RWPE1 (cell line): Measurements from ENCODE around the gene C2CD4B.

Experiments
- CTCF ChIA-PET: fragments of 350-600 bp; sonication (Branson Sonifier 250); formaldehyde crosslinking; extraction: SDS; loops from one replicate; lab custom pipeline; 2021; lab: Yijun Ruan, JAX
- POLR2A ChIA-PET: fragments of 400-600 bp; formaldehyde crosslinking; extraction: SDS; loops from one replicate; lab custom pipeline; 2020; ENCODE audit warnings: antibody characterized with exemption; ENCODE audit not compliant: low non-redundant PET; lab: Yijun Ruan, JAX
- DNase-seq: peaks from one replicate; pipeline ENCODE4 v3.0.0; 2012; ENCODE audit warnings: low spot score
- H3K27ac ChIP-seq: fragments of 450-650 bp; 2 replicates; pipeline ENCODE4 v1.5.1; 2017
- TF ChIP-seq, protein P1 (sequence below): fragments of 450-650 bp; conservative IDR thresholded peaks from 2 replicates; pipeline ENCODE4 v1.5.1; 2017; ENCODE audit warnings: low read depth, mild to moderate bottlenecking

The C2CD4B gene

GRCh38 chr15:62183130-62183529, 18.0 kb upstream of the C2CD4B start:
- DNase-seq, result no peak
- TF ChIP-seq, protein P1, sequence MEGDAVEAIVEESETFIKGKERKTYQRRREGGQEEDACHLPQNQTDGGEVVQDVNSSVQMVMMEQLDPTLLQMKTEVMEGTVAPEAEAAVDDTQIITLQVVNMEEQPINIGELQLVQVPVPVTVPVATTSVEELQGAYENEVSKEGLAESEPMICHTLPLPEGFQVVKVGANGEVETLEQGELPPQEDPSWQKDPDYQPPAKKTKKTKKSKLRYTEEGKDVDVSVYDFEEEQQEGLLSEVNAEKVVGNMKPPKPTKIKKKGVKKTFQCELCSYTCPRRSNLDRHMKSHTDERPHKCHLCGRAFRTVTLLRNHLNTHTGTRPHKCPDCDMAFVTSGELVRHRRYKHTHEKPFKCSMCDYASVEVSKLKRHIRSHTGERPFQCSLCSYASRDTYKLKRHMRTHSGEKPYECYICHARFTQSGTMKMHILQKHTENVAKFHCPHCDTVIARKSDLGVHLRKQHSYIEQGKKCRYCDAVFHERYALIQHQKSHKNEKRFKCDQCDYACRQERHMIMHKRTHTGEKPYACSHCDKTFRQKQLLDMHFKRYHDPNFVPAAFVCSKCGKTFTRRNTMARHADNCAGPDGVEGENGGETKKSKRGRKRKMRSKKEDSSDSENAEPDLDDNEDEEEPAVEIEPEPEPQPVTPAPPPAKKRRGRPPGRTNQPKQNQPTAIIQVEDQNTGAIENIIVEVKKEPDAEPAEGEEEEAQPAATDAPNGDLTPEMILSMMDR, result no peak
- ChIA-PET CTCF (no interaction called here), POLR2A (no interaction called here)
- no peak overlapping the region for H3K27ac ChIP-seq

DNA sequence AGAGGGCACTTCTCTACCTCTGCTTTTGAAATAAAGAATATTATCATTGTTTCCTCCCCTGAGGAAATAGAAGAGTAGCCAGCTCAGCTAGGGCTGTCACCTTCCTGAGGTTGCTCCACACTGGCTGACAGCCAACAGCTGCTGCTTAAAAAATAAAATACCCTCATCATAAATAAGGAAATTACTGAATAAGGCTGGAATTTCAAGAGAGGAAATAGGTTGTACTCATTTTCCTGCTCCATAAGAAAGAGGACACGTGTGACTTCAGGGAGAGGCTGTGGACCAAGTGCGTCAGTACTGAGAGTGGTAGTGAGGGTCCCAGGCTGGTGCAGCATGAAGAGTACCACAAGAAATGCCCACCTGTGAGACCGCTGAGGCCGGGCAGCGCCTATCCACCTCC, 8.1 kb upstream of the C2CD4B start:
- POLR2A ChIA-PET, result no interaction called here
- TF ChIP-seq, protein P1, result no peak
- DNase-seq, result no peak
- no peak overlapping the region for H3K27ac ChIP-seq
- CTCF ChIA-PET, result interaction anchor here (1.2 kb wide), 1 partner anchor 31 kb away, joined by 3 read pairs; no protein-coding TSS in a partner anchor

DNA sequence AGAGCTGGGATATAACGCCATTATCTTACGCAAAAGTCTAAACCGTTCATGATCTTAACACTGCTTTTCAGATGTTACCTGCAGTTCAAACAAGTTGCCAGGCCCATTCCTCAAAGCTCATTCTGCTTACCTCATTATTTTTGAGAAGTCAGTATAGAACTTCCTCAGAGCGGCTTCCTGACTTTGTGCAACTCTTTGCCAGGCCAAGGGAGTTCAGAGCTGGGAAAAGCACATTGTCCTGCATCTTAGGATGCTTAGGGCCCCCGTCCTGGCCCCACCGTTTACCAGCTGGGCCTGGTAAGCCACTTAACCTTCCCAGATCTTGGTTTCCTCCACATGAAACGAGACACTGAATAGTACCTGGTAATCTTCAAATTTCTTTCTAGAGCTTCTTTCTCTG, 6.8 kb upstream of the C2CD4B start:
- no peak for DNase-seq
- CTCF ChIA-PET, result interaction anchor here (0.6 to 1.2 kb wide), 2 partner anchors 12 to 30 kb away, joined by 3 read pairs; no protein-coding TSS in a partner anchor
- TF ChIP-seq, protein P1, result no peak
- POLR2A ChIA-PET, result no interaction called here
- no peak overlapping the region for H3K27ac ChIP-seq

DNA sequence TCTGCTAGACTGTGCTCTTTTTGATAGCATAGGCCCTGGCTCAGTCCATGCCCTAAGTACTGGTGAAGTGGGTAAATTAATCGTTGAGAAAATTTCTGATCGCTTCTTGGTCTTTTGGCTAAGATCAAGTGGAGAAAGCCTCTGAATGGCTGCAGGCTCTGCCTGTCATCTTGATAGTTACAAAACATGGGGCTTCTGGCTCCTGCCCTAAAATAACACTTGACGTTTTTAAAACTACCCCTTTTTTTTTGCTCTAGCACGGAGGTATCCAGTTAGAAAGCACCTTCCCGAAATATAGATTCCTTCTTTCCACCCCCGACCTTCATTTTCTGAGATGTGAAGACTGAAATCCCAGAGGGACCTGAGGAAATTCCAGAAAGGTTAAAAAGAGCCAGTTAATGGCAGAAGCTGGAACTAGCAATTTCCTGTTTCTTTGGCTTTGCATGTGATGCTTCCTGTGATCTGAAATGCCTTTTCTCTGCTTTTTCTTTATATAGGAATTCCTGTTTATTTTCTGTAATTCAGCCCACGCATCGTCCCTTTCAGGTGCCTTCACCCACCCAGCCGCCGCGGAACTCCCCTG, 799 bp upstream of the C2CD4B start:
- no peak for DNase-seq
- no peak overlapping the region for H3K27ac ChIP-seq
- ChIA-PET POLR2A (interaction anchor here (0.8 kb wide), 1 partner anchor 20 kb away, joined by 5 read pairs; no protein-coding TSS in a partner anchor), CTCF (interaction anchor here (1.2 kb wide), 1 partner anchor 141 kb away, joined by 3 read pairs; no protein-coding TSS in a partner anchor)
- TF ChIP-seq, protein P1, result no peak

- H3K27ac ChIP-seq, result no peak overlapping the region
- DNase-seq, result no peak
- ChIA-PET POLR2A (no interaction called here), CTCF (interaction anchor here (0.9 to 1.2 kb wide), 2 partner anchors 99 to 142 kb away, joined by 3 read pairs; no protein-coding TSS in a partner anchor)
- TF ChIP-seq, protein P1, result peak; percentile 24; the same call in 1 of the 2 replicates
These were observed 535 bp downstream of the C2CD4B start for GRCh38 chr15:62164396-62165103.

DNA sequence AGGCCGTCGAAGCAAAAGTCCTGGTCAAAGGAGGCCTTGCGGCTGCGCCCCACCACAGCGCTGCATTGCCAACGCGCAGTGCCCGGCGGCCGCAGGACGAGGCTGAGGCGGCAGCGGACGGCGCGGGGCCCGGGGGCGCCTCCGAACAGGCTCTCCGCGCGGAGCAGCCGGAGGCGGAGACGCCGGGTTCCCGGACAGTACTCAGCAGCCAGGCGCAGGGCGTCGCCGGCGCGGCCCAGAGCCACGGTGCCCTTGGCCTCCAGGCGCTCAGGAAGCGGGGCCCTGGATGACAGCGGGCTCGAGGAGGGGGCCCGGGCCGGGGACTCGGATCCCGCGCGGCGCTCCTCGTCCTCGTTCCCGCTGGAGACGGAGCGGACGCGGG, 1.1 kb downstream of the C2CD4B start:
- ChIA-PET CTCF (interaction anchor here (0.7 kb wide), 1 partner anchor 90 kb away, joined by 4 read pairs; no protein-coding TSS in a partner anchor), POLR2A (no interaction called here)
- TF ChIP-seq, protein P1, result no peak
- no peak for DNase-seq
- no peak overlapping the region for H3K27ac ChIP-seq
